ENCODE data around the gene CDH12.

DNA sequence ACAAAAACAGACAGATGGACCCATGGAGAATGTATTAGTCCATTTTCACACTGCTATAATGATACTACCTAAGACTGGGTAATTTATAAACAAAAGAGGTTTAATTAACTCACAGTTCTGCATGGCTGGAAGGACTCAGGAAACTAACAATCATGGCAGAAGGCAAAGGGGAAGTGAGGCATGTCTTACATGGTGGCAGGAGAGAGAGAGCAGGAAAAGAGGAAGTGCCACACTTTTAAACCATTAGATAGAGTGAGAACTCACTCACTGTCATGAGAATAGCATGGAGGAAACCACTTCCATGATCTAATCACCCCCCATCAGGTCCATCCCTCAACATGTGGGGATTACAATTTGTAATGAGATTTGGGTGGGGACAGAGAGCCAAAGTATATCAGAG, 808.9 kb downstream of the CDH12 start:
- TF ChIP-seq REST (IDR thresholded peaks at IDR 0.05; ENCODE audit: insufficient read depth in 1 of 2, low read depth in 2 of 2, low read length in 2 of 2) = no peak
- no peak for TF ChIP-seq POLR2AphosphoS5 (IDR thresholded peaks at IDR 0.05; ENCODE audit: low read depth, low read length)

Data from PFSK-1 (cell line).